CD4-positive, alpha-beta T cell treated with Interferon gamma for 1 hour (primary cell): Measurements from ENCODE around the gene IL22RA1.
A peak's percentile ranks its signal among the peaks of the same experiment; 100 is the strongest.

ENCODE experiments used
- DNase-seq: peaks from one replicate; pipeline ENCODE4 v3.0.0-alpha.2; 2020

IL22RA1 gene

GRCh38 chr1:24165500-24165899, 22.6 kb upstream of the IL22RA1 start:
- no peak for DNase-seq

- no peak for DNase-seq
Observed at GRCh38 chr1:24164004-24164403, 21.1 kb upstream of the IL22RA1 start.

- DNase-seq, result no peak
Observed at GRCh38 chr1:24162201-24162600, 19.3 kb upstream of the IL22RA1 start.

GRCh38 chr1:24161270-24161669, 18.3 kb upstream of the IL22RA1 start:
- no peak for DNase-seq

- DNase-seq, result no peak
Observed at GRCh38 chr1:24159366-24159765, 16.4 kb upstream of the IL22RA1 start.

- no peak for DNase-seq
Observed at GRCh38 chr1:24157918-24158481, 15.1 kb upstream of the IL22RA1 start.

- DNase-seq, result no peak
Observed at GRCh38 chr1:24156542-24157260, 13.8 kb upstream of the IL22RA1 start.

GRCh38 chr1:24155011-24155782, 12.3 kb upstream of the IL22RA1 start:
- DNase-seq, result no peak

- DNase-seq, result no peak
Observed at GRCh38 chr1:24154215-24154614, 11.3 kb upstream of the IL22RA1 start.

- no peak for DNase-seq
Observed at GRCh38 chr1:24152631-24153494, 9.9 kb upstream of the IL22RA1 start.

- DNase-seq, result no peak
Observed at GRCh38 chr1:24151175-24151533, 8.2 kb upstream of the IL22RA1 start.

- peak; percentile 80 for DNase-seq
Observed at GRCh38 chr1:24150234-24151174, 7.6 kb upstream of the IL22RA1 start.

- peak; percentile 39 for DNase-seq
Observed at GRCh38 chr1:24149866-24150233, 6.9 kb upstream of the IL22RA1 start.

GRCh38 chr1:24147816-24148215, 4.9 kb upstream of the IL22RA1 start:
- no peak for DNase-seq

GRCh38 chr1:24147194-24147593, 4.3 kb upstream of the IL22RA1 start:
- DNase-seq, result no peak

GRCh38 chr1:24141311-24141997, 1.5 kb downstream of the IL22RA1 start:
- no peak for DNase-seq

- no peak for DNase-seq
Observed at GRCh38 chr1:24140741-24141181, 2.2 kb downstream of the IL22RA1 start.

- no peak for DNase-seq
Observed at GRCh38 chr1:24139841-24140425, 3.0 kb downstream of the IL22RA1 start.

- no peak for DNase-seq
Observed at GRCh38 chr1:24139222-24139489, 3.8 kb downstream of the IL22RA1 start.

GRCh38 chr1:24138476-24139221, 4.3 kb downstream of the IL22RA1 start:
- no peak for DNase-seq
